ENCODE results near the gene RNF150.

RNF150 gene

DNA sequence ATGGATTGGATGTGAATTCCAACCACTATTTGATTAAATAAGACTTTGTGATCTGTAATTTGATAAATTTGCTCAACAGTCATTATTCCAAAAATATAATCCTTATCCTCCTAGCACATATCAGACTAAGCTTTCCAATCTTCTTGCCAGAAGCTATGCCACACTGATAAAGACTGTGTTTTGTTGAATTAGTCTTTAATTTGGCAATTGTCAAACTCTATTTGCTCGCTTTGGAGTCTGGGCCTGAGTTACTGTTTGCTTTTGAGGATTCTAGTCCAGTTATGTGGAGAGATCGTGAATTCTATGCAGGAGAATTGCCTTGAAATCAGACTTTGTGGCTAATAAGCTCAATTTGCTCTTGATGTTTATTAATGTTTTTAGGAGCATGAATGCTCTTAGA lies 10.9 kb upstream of the RNF150 start:
- CTCF ChIA-PET: interaction anchor here (0.8 kb wide), 1 partner anchor 10 kb away, joined by 3 read pairs; no protein-coding TSS in a partner anchor
- no peak overlapping the region for H3K27ac ChIP-seq
- TF ChIP-seq, protein P1, sequence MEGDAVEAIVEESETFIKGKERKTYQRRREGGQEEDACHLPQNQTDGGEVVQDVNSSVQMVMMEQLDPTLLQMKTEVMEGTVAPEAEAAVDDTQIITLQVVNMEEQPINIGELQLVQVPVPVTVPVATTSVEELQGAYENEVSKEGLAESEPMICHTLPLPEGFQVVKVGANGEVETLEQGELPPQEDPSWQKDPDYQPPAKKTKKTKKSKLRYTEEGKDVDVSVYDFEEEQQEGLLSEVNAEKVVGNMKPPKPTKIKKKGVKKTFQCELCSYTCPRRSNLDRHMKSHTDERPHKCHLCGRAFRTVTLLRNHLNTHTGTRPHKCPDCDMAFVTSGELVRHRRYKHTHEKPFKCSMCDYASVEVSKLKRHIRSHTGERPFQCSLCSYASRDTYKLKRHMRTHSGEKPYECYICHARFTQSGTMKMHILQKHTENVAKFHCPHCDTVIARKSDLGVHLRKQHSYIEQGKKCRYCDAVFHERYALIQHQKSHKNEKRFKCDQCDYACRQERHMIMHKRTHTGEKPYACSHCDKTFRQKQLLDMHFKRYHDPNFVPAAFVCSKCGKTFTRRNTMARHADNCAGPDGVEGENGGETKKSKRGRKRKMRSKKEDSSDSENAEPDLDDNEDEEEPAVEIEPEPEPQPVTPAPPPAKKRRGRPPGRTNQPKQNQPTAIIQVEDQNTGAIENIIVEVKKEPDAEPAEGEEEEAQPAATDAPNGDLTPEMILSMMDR (conservative IDR thresholded peaks at IDR 0.05; ENCODE audit: low read depth): no peak
- DNase-seq (ENCODE audit: low spot score): no peak
- POLR2A ChIA-PET (ENCODE audit: low non-redundant PET): no interaction called here

DNA sequence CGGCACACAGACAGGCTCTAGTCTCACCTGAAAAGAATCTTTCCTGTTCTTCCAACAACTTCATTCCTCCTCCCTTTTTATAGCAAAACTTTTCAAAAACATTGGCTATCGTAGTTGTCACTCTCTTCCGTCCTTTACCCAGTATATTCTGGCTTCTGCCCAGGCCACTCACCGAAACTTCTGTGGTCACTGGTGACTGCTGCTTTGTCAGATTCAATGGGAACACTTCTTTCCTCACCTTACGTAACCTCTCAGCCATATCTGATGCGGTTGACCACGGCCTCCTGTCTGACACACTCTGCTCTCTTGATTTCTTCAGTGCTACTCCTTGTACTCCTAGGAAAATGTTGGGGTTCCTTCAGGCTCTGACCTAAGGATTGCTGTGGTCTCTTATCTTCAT lies 9.2 kb upstream of the RNF150 start:
- TF ChIP-seq, protein P1 (conservative IDR thresholded peaks at IDR 0.05; ENCODE audit: low read depth): no peak

DNA sequence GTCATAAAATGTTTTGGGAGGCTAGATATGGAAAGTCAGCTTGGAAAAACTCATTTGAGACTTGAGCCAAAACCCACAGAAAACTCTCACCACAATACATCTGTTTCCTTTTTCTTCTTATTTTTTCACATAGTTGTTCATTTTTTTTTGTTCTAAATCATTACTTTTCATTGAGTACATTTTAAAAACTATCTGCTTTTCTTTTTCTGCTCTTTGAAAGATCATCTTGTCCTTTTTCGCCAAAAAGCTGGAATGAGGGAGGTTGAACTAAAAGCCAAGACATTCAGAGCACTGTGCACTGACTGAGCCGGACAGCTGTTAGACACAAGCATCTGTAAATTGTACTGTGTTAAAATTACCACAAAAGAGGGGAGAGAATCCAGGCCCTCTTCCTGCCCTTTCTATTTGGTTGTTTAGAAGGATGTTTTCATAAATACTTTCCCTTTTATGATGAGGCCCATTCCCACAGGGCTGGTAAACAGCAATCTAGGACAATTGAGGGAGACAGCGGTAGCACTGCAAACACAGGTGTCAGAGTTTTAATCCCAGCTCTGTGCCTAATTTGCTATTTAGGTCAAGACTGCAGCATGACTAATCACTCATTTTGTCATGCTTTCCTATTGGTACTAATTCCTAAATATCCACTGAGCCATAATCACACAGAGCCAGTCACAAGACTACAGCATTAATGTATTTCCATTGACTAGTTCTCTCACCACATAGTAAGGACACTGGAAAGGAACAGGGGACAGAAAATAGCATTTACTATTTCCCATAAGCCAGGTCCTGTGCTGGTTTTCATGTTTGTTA lies 7.3 kb upstream of the RNF150 start:
- ChIA-PET CTCF (interaction anchor here (0.6 kb wide), 1 partner anchor 259 kb away, joined by 3 read pairs; no protein-coding TSS in a partner anchor), POLR2A (ENCODE audit: low non-redundant PET) (no interaction called here)
- DNase-seq (ENCODE audit: low spot score): no peak
- TF ChIP-seq, protein P1 (conservative IDR thresholded peaks at IDR 0.05; ENCODE audit: low read depth): no peak
- no peak overlapping the region for H3K27ac ChIP-seq

More for the DNA sequence above, 9.2 kb upstream of the RNF150 start:
- ChIA-PET POLR2A (ENCODE audit: low non-redundant PET) (no interaction called here), CTCF (no interaction called here)
- no peak overlapping the region for H3K27ac ChIP-seq
- DNase-seq (ENCODE audit: low spot score): no peak

DNA sequence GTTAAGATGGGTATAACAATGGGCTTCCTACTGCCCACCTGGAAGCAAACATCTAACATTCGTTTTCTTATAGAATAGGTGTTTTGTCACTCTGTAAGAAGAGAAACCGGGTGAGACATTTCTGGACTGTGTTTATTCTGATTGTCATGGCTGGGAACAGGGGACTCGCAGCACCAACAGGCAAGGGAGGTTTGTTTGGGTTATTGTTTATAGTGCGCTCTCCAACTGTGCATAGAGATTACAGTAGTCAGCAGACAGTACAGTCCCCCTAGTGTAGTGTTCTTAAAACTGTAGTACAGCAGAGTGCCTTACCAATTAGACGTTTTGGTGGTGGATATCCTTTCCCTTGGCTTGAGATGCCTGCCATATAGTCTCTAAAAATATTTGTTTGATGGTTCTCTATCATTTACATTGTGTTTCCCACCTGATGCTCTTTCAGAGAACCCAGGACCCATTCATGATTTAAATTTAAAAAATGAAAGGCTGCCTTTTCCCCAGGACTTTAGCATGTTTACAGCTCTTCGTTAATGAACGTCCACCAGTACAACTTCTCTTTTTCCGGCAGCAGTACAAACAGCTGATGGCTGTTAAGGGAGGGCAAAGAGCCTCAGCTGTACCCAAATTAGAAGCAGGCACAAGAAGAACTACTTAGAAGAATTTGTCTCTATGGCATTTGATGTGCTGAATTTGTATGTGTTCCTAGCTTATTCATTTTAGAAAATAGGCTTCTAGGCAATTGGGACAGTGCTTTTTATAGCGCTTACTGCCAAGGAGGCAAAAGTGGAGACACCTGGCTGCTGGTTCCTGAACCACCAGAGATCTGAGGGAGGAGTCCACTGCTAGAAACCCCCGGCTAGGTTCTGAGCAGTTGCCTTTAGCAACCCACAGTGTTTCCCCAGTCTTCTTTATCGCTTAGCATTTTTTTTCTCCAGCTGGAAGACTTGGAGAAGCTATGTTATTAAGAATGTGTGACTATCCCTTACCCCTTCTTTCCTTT lies 1.0 kb upstream of the RNF150 start:
- TF ChIP-seq, protein P1 (conservative IDR thresholded peaks at IDR 0.05; ENCODE audit: low read depth): no peak
- DNase-seq (ENCODE audit: low spot score): no peak
- ChIA-PET POLR2A (ENCODE audit: low non-redundant PET) (no interaction called here), CTCF (interaction anchor here (0.6 to 2.5 kb wide), 9 partner anchors 10 to 1082 kb away, joined by 3 to 15 read pairs (median 4); no protein-coding TSS in a partner anchor)
- no peak overlapping the region for H3K27ac ChIP-seq

DNA sequence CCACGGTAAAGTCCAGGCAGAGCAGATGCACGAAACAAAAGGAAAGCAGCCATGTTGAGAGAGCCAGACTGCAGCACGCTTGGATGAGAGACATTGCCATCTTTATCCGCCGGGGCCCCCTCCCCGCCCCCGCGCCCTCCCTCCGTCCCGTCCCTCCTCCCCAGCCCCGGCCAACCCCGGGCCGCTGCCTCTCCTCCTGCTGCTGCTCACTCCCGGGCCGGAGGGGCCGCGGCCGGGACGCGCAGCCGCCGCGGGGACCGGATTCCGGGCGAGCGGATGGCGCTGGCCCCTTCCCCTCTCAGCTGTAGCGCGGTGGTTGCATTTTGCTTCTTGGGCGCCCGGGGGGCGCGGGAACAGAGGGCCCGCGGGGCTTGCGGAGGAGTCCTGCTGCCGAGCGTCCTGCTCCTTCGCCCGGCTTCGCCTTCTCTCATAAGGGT lies 542 bp downstream of the RNF150 start:
- ChIA-PET POLR2A (ENCODE audit: low non-redundant PET) (no interaction called here), CTCF (interaction anchor here (0.5 to 2.5 kb wide), 12 partner anchors 18 to 1138 kb away, joined by 3 to 15 read pairs (median 3); no protein-coding TSS in a partner anchor)
- H3K27ac ChIP-seq: no peak overlapping the region
- TF ChIP-seq, protein P1 (conservative IDR thresholded peaks at IDR 0.05; ENCODE audit: low read depth): no peak
- peak; percentile 15 for DNase-seq (ENCODE audit: low spot score)

Measured in RWPE1 (cell line).